IMR-90 (cell line): Measurements from ENCODE around the gene DCTD. TPM values are rescaled to one million over a fixed set of nuclear protein-coding genes. Genes with fewer than 3 reads are reported as not detected.

Experiments used
- ATAC-seq: fragments of 200-7000 bp; cut with Tn5 transposase; 2 replicates; pipeline ENCODE4 v1.9.1; 2020; ENCODE audit warnings: low read depth, mild to moderate bottlenecking, moderate library complexity
- BruUV-seq: library from RNA; stranded (reverse); fragments of 400-500 nt; replicated peaks from 2 replicates; lab custom pipeline; 2021; lab: Mats Ljungman, UMichigan
- CTCF ChIA-PET: fragments of 300-600 bp; formaldehyde crosslinking; extraction: SDS; loops from one replicate; lab custom pipeline; 2021; ENCODE audit warnings: antibody characterized with exemption; lab: Yijun Ruan, JAX
- POLR2A ChIA-PET: fragments of 300-600 bp; sonication (Branson Sonifier 250); formaldehyde crosslinking; loops from one replicate; lab custom pipeline; 2022; ENCODE audit warnings: antibody characterized with exemption; ENCODE audit not compliant: unreplicated experiment; lab: Charles Lee
- DNase-seq: peaks from one replicate; pipeline ENCODE4 v3.0.0; 2013
- H2AFZ ChIP-seq: replicated peaks from 2 replicates; pipeline ENCODE3; 2013; ENCODE audit warnings: low read length, mild to moderate bottlenecking; ENCODE audit not compliant: poor library complexity
- H2AK5ac ChIP-seq: 2 replicates; pipeline ENCODE4 v1.6.1; 2013; ENCODE audit warnings: low read depth, low read length, inconsistent platforms
- H2AK9ac ChIP-seq: replicated peaks from 2 replicates; pipeline ENCODE3; 2013; ENCODE audit warnings: mild to moderate bottlenecking, low read depth, low read length, moderate library complexity; ENCODE audit not compliant: poor library complexity
- H2BK120ac ChIP-seq: 2 replicates; pipeline ENCODE4 v1.6.1; 2013; ENCODE audit warnings: low read depth, low read length, inconsistent platforms
- H2BK15ac ChIP-seq: 3 replicates; pipeline ENCODE4 v1.6.1; 2013; ENCODE audit warnings: low read depth, low read length, inconsistent platforms
- H2BK20ac ChIP-seq: 2 replicates; pipeline ENCODE4 v1.6.1; 2013; ENCODE audit warnings: low read depth, mild to moderate bottlenecking, inconsistent platforms, low read length, moderate library complexity
- H2BK5ac ChIP-seq: 2 replicates; pipeline ENCODE4 v1.6.1; 2013; ENCODE audit warnings: mild to moderate bottlenecking, low read depth, low read length, inconsistent platforms; ENCODE audit not compliant: poor library complexity, severe bottlenecking
- H3K14ac ChIP-seq: replicated peaks from 2 replicates; pipeline ENCODE4 v1.6.1; 2013; ENCODE audit warnings: low read depth, low read length, inconsistent platforms
- H3K18ac ChIP-seq: 2 replicates; pipeline ENCODE4 v1.6.1; 2013; ENCODE audit warnings: low read depth, low read length, control low read depth
- H3K23ac ChIP-seq: 2 replicates; pipeline ENCODE4 v1.6.1; 2013; ENCODE audit warnings: low read depth, low read length, inconsistent platforms
- H3K27ac ChIP-seq: 2 replicates; pipeline ENCODE4 v1.5.1; 2013; ENCODE audit warnings: mild to moderate bottlenecking, control low read depth, low read length; ENCODE audit not compliant: insufficient read depth
- H3K27me3 ChIP-seq: 2 replicates; pipeline ENCODE4 v1.6.1; 2013; ENCODE audit warnings: low read length; ENCODE audit not compliant: control insufficient read depth, insufficient read depth
- H3K36me3 ChIP-seq: 2 replicates; pipeline ENCODE4 v1.6.1; 2013; ENCODE audit warnings: low read length, mixed read lengths; ENCODE audit not compliant: control insufficient read depth, insufficient read depth
- H3K4ac ChIP-seq: 2 replicates; pipeline ENCODE4 v1.6.1; 2013; ENCODE audit warnings: low read depth, low read length, inconsistent platforms
- H3K4me1 ChIP-seq: 2 replicates; pipeline ENCODE4 v1.6.1; 2013; ENCODE audit warnings: low read length, mixed read lengths; ENCODE audit not compliant: control insufficient read depth, insufficient read depth
- H3K4me2 ChIP-seq: 2 replicates; pipeline ENCODE4 v1.6.1; 2013; ENCODE audit warnings: low read depth, mild to moderate bottlenecking, control low read depth, low read length, moderate library complexity
- H3K4me3 ChIP-seq: 2 replicates; pipeline ENCODE4 v1.5.1; 2013; ENCODE audit warnings: low read depth, mild to moderate bottlenecking, control low read depth, low read length, moderate library complexity; ENCODE audit not compliant: insufficient read depth
- H3K56ac ChIP-seq: 2 replicates; pipeline ENCODE4 v1.6.1; 2013; ENCODE audit warnings: low read length, inconsistent platforms; ENCODE audit not compliant: insufficient read depth; ENCODE audit errors: extremely low read depth
- H3K79me1 ChIP-seq, 2 experiments: 2 replicates each; pipeline ENCODE4 v1.6.1; 2013; ENCODE audit warnings: low read length in 2 of 2, inconsistent platforms in 1 of 2, low read depth in 1 of 2
- H3K9ac ChIP-seq: 2 replicates; pipeline ENCODE4 v1.6.1; 2013; ENCODE audit warnings: low read depth, low read length, control low read depth
- H3K9me1 ChIP-seq: 2 replicates; pipeline ENCODE4 v1.6.1; 2013; ENCODE audit warnings: low read length, inconsistent platforms; ENCODE audit not compliant: insufficient read depth
- H3K9me3 ChIP-seq: 2 replicates; pipeline ENCODE4 v1.6.1; 2013; ENCODE audit warnings: low read length; ENCODE audit not compliant: control insufficient read depth, insufficient read depth
- H4K20me1 ChIP-seq: 2 replicates; pipeline ENCODE4 v1.6.1; 2013; ENCODE audit warnings: low read length, inconsistent platforms; ENCODE audit not compliant: insufficient read depth
- H4K5ac ChIP-seq: 2 replicates; pipeline ENCODE4 v1.6.1; 2013; ENCODE audit warnings: mild to moderate bottlenecking, low read depth, low read length, control low read depth
- H4K8ac ChIP-seq, 2 experiments: 2 replicates each; pipeline ENCODE4 v1.6.1; 2013; ENCODE audit warnings: low read depth in 2 of 2, low read length in 2 of 2, control low read depth in 1 of 2, inconsistent platforms in 1 of 2
- H4K91ac ChIP-seq: 2 replicates; pipeline ENCODE4 v1.6.1; 2013; ENCODE audit warnings: low read depth, low read length, inconsistent platforms; ENCODE audit not compliant: insufficient read depth
- BHLHE40 ChIP-seq: fragments of 150-350 bp; IDR thresholded peaks from 2 replicates; pipeline ENCODE4 v1.6.1; 2016; ENCODE audit warnings: mild to moderate bottlenecking, low read depth, low read length
- CEBPB ChIP-seq: IDR thresholded peaks from 2 replicates; pipeline ENCODE4 v1.6.1; 2012; ENCODE audit warnings: low read depth, low read length, improper control_type of control experiment
- CHD1 ChIP-seq: IDR thresholded peaks from 2 replicates; pipeline ENCODE4 v1.6.1; 2012; ENCODE audit warnings: low read depth, low read length, improper control_type of control experiment
- CTCF ChIP-seq: conservative IDR thresholded peaks from 2 replicates; pipeline ENCODE4 v1.5.1; 2012; ENCODE audit warnings: mild to moderate bottlenecking, low read depth, low read length, improper control_type of control experiment
- ELK1 ChIP-seq: fragments of 150-350 bp; IDR thresholded peaks from 2 replicates; pipeline ENCODE4 v1.6.1; 2016; ENCODE audit warnings: low read depth, mild to moderate bottlenecking, low read length, moderate library complexity, borderline replicate concordance
- FOS ChIP-seq: fragments of 150-350 bp; IDR thresholded peaks from 2 replicates; pipeline ENCODE4 v1.6.1; 2016; ENCODE audit warnings: low read depth, low read length
- MAFK ChIP-seq: IDR thresholded peaks from 2 replicates; pipeline ENCODE4 v1.6.1; 2012; ENCODE audit warnings: low read depth, low read length, improper control_type of control experiment
- MAZ ChIP-seq: IDR thresholded peaks from 2 replicates; pipeline ENCODE4 v1.6.1; 2012; ENCODE audit warnings: low read depth, mild to moderate bottlenecking, low read length, improper control_type of control experiment, moderate library complexity, borderline replicate concordance
- MXI1 ChIP-seq: IDR thresholded peaks from 2 replicates; pipeline ENCODE4 v1.6.1; 2012; ENCODE audit warnings: low read depth, mild to moderate bottlenecking, low read length, moderate library complexity, borderline replicate concordance
- POLR2A ChIP-seq: IDR thresholded peaks from 2 replicates; pipeline ENCODE4 v1.6.1; 2012; ENCODE audit warnings: mild to moderate bottlenecking, low read depth, low read length
- RCOR1 ChIP-seq: IDR thresholded peaks from 2 replicates; pipeline ENCODE4 v1.6.1; 2012; ENCODE audit warnings: mild to moderate bottlenecking, low read length, improper control_type of control experiment; ENCODE audit not compliant: insufficient replicate concordance
- RFX5 ChIP-seq: IDR thresholded peaks from 2 replicates; pipeline ENCODE4 v1.8.0; 2012; ENCODE audit warnings: low read depth, mild to moderate bottlenecking, low read length, moderate library complexity
- SMC3 ChIP-seq: fragments of 150-350 bp; IDR thresholded peaks from 2 replicates; pipeline ENCODE4 v1.6.1; 2016; ENCODE audit warnings: low read depth, mild to moderate bottlenecking, antibody characterized with exemption, low read length, moderate library complexity
- USF2 ChIP-seq: fragments of 150-350 bp; IDR thresholded peaks from 2 replicates; pipeline ENCODE4 v1.6.1; 2017; ENCODE audit warnings: mild to moderate bottlenecking, antibody characterized with exemption, low read length, low read depth
- WGBS, 2 experiments: methylation state at CpG; one replicate each; pipeline versions ENCODE4 v1.1.5 to v1.1.7; 2013; ENCODE audit warnings: missing lambda C conversion rate in 2 of 2; ENCODE audit not compliant: insufficient read length in 1 of 2; ENCODE audit errors: extremely low coverage in 2 of 2; 5-methylcytosine and 5-hydroxymethylcytosine counted together
- dilution Hi-C: fragments of 300-500 bp; cut with HindIII; formaldehyde crosslinking; loops from one replicate; pipeline ENCODE4 v1.14.3; 2018; ENCODE audit warnings: low sequenced_read_pairs; ENCODE audit not compliant: unreplicated experiment
- in situ Hi-C: fragments of 300-500 bp; cut with MboI; formaldehyde crosslinking; loops from 3 replicates; pipeline ENCODE4 v1.14.3; 2019; ENCODE audit warnings: low sequenced_read_pairs, inconsistent platforms, mixed read lengths
- intact Hi-C: fragments of 100-400 bp; cut with micrococcal nuclease; formaldehyde crosslinking; loops from 2 replicates; pipeline ENCODE4 v1.10.0; 2022
- polyA plus RNA-seq, 3 experiments: library from polyadenylated mRNA; depleted of rRNA; stranded (reverse); fragments of >200 nt; gene quantifications; 2 replicates each; pipeline ENCODE4 v1.2.3, GENCODE V29; 2012; ENCODE audit warnings: low replicate concordance in 1 of 3
- total RNA-seq: library from RNA; depleted of rRNA; stranded (reverse); fragments of >200 nt; gene quantifications from 2 replicates; pipeline ENCODE4 v1.2.3, GENCODE V29; 2012

The DCTD gene
- total and polyA plus RNA-seq, 2 of the 4 experiments (the other 2 are of a cell fraction), result 90.3 to 127 TPM

- Histone ChIP-seq H3K23ac (peak overlapping the region; percentile 84), H3K14ac (peak overlapping the region; percentile 84), H4K20me1 (no peaks in the 10 kb centered on the region), H2AK5ac (no peak overlapping the region), H3K9me3 (no peaks in the 10 kb centered on the region), H3K9ac (peak overlapping the region; percentile 15; the same call in 1 of the 2 replicates), H3K4ac (peak overlapping the region; percentile 17), H3K4me2 (peak overlapping the region; percentile 63), H2AFZ (peak overlapping the region; percentile 4), H3K18ac (peak overlapping the region; percentile 49; the same call in 1 of the 2 replicates), H3K79me1 (0 out of 4 replicates have a peak, but pooled peaks cover 0 to 4% of the 10 kb centered on the region in 2 experiments), H2AK9ac (no peak overlapping the region), H2BK120ac (peak overlapping the region; percentile 76), H3K56ac (peak overlapping the region; percentile 56; the same call in 1 of the 2 replicates), H2BK5ac (peak overlapping the region; percentile 86), H3K27me3 (no peaks in the 10 kb centered on the region), H4K91ac (peak overlapping the region; percentile 54; the same call in 1 of the 2 replicates), H3K36me3 (no peaks in the 10 kb centered on the region), H3K27ac (peak overlapping the region; percentile 21; the same call in 1 of the 2 replicates), H2BK20ac (peak overlapping the region; percentile 81), H3K4me3 (peak overlapping the region; percentile 19; the same call in 1 of the 2 replicates), H4K8ac (peak overlapping the region in 1 of 2 experiments; percentile 72; a peak in 2 of 4 replicates), H4K5ac (peak overlapping the region; percentile 30; the same call in 1 of the 2 replicates), H3K4me1 (peaks cover 9% of the 10 kb centered on the region), H2BK15ac (peak overlapping the region; percentile 87; the same call in 2 of the 3 replicates), H3K9me1 (peaks cover 23% of the 10 kb centered on the region)
- no TSS peak for BruUV-seq
- intact Hi-C loops (loop anchor here (2.0 to 10.0 kb wide), 7 partner anchors 117 to 1359 kb away; partner anchors contain the start of gene TENM3), in situ Hi-C loops (no loop called here), dilution Hi-C loops (loop anchor here (25.0 kb wide), 1 partner anchor 338 kb away; no protein-coding TSS in a partner anchor)
- ChIA-PET POLR2A (no interaction called here), CTCF (interaction anchor here (0.6 to 1.2 kb wide), 3 partner anchors 15 to 1241 kb away, joined by 3 to 4 read pairs (median 3); no protein-coding TSS in a partner anchor)
- whole genome bisulfite sequencing, 2 experiments, result 5% methylated on average over 4 of the region's 10 CpGs; no CpG with 5 or more reads in 1 of the 2 experiments
- ATAC-seq (peak; percentile 32), DNase-seq (peak; percentile 76)
- TF ChIP-seq SMC3, result no peak
- TF ChIP-seq FOS, result no peak
- no peak for TF ChIP-seq MAFK
- no peak for TF ChIP-seq CHD1
- no peak for TF ChIP-seq MXI1
- TF ChIP-seq MAZ, result no peak
- TF ChIP-seq BHLHE40, result no peak
- TF ChIP-seq USF2, result no peak
- no peak for TF ChIP-seq ELK1
- TF ChIP-seq RCOR1, result no peak
- no peak for TF ChIP-seq RFX5
- no peak for TF ChIP-seq CTCF
- TF ChIP-seq CEBPB, result no peak
- TF ChIP-seq POLR2A, result no peak
Measured at GRCh38 chr4:182923796-182924340, 6.7 kb upstream of the DCTD start.
